ENCODE measurements around the gene TEP1.
"Not testable (repeated sequence)": the region's sequence is repeated elsewhere in the genome, so short reads cannot be mapped to it uniquely, and the experiment has no call there.

The TEP1 gene

GRCh38 chr14:20365928-20366327 is 47.4 kb downstream of the TEP1 start:
- peaks cover 35% of the 10 kb centered on the region for H3K36me3 ChIP-seq (ENCODE audit: control insufficient read depth, low read length)
- TF ChIP-seq CTCF (IDR thresholded peaks at IDR 0.05; ENCODE audit: low read depth, low read length, poor library complexity, severe bottlenecking) (no peak), EZH2phosphoT487 (IDR thresholded peaks at IDR 0.05; ENCODE audit: borderline replicate concordance, low read length) (no peak)
- no peaks in the 10 kb centered on the region for H4K20me1 ChIP-seq (ENCODE audit: control insufficient read depth, insufficient read depth, low read depth, low read length)
- H3K4me1 ChIP-seq (ENCODE audit: control insufficient read depth, low read length) = no peaks in the 10 kb centered on the region
- H3F3A ChIP-seq (ENCODE audit: control insufficient read depth, insufficient read depth) = peaks cover 2% of the 10 kb centered on the region; the same call in 1 of the 2 replicates
- H3K4me3 ChIP-seq (ENCODE audit: low read length) = no peak overlapping the region
- H3K4me2 ChIP-seq (ENCODE audit: low read length) = no peak overlapping the region
- no peaks in the 10 kb centered on the region for H3K9me2 ChIP-seq (replicated peaks; ENCODE audit: control insufficient read depth, low read length)
- no peak overlapping the region for H3K27ac ChIP-seq (ENCODE audit: low read depth, low read length)
- H3K79me2 ChIP-seq (ENCODE audit: control insufficient read depth, low read length) = no peaks in the 10 kb centered on the region
- no peaks in the 10 kb centered on the region for H3K27me3 ChIP-seq (ENCODE audit: control insufficient read depth, low read length)
- H3K9me3 ChIP-seq (ENCODE audit: control insufficient read depth, insufficient read depth, low read length) = no peaks in the 10 kb centered on the region

- H3K9me2 ChIP-seq (replicated peaks; ENCODE audit: control insufficient read depth, low read length); H3K79me2 ChIP-seq (ENCODE audit: control insufficient read depth, low read length); H3K4me1 ChIP-seq (ENCODE audit: control insufficient read depth, low read length); H4K20me1 ChIP-seq (ENCODE audit: control insufficient read depth, insufficient read depth, low read depth, low read length); H3K27me3 ChIP-seq (ENCODE audit: control insufficient read depth, low read length); H3K9me3 ChIP-seq (ENCODE audit: control insufficient read depth, insufficient read depth, low read length); H3K27ac ChIP-seq (ENCODE audit: low read depth, low read length); H3F3A ChIP-seq (ENCODE audit: control insufficient read depth, insufficient read depth); H3K4me3 ChIP-seq (ENCODE audit: low read length); H3K4me2 ChIP-seq (ENCODE audit: low read length): not testable (repeated sequence)
- H3K36me3 ChIP-seq (ENCODE audit: control insufficient read depth, low read length) = peaks cover 66% of the 10 kb centered on the region
These were observed 54.8 kb downstream of the TEP1 start for GRCh38 chr14:20358474-20358873.

GRCh38 chr14:20356422-20356821 is 56.9 kb downstream of the TEP1 start:
- H3K9me3 ChIP-seq (ENCODE audit: control insufficient read depth, insufficient read depth, low read length) = no peaks in the 10 kb centered on the region
- H3K4me2 ChIP-seq (ENCODE audit: low read length) = no peak overlapping the region
- H4K20me1 ChIP-seq (ENCODE audit: control insufficient read depth, insufficient read depth, low read depth, low read length) = no peaks in the 10 kb centered on the region
- H3K9me2 ChIP-seq (replicated peaks; ENCODE audit: control insufficient read depth, low read length) = no peaks in the 10 kb centered on the region
- H3F3A ChIP-seq (ENCODE audit: control insufficient read depth, insufficient read depth) = peaks cover 8% of the 10 kb centered on the region; the same call in 1 of the 2 replicates
- no peak overlapping the region for H3K27ac ChIP-seq (ENCODE audit: low read depth, low read length)
- no peaks in the 10 kb centered on the region for H3K27me3 ChIP-seq (ENCODE audit: control insufficient read depth, low read length)
- no peaks in the 10 kb centered on the region for H3K79me2 ChIP-seq (ENCODE audit: control insufficient read depth, low read length)
- no peak overlapping the region for H3K4me3 ChIP-seq (ENCODE audit: low read length)
- peaks cover 83% of the 10 kb centered on the region for H3K36me3 ChIP-seq (ENCODE audit: control insufficient read depth, low read length)
- TF ChIP-seq CTCF (IDR thresholded peaks at IDR 0.05; ENCODE audit: low read depth, low read length, poor library complexity, severe bottlenecking) = no peak
- TF ChIP-seq EZH2phosphoT487 (IDR thresholded peaks at IDR 0.05; ENCODE audit: borderline replicate concordance, low read length) = no peak
- H3K4me1 ChIP-seq (ENCODE audit: control insufficient read depth, low read length) = no peaks in the 10 kb centered on the region

- Histone ChIP-seq H3K9me2 (replicated peaks; ENCODE audit: control insufficient read depth, low read length) (no peaks in the 10 kb centered on the region), H3K79me2 (ENCODE audit: control insufficient read depth, low read length) (peaks cover 1% of the 10 kb centered on the region; the same call in 1 of the 2 replicates), H3K27ac (ENCODE audit: low read depth, low read length) (no peak overlapping the region), H3K36me3 (ENCODE audit: control insufficient read depth, low read length) (peaks cover 89% of the 10 kb centered on the region), H3K4me3 (ENCODE audit: low read length) (no peak overlapping the region), H3K4me2 (ENCODE audit: low read length) (no peak overlapping the region), H3K9me3 (ENCODE audit: control insufficient read depth, insufficient read depth, low read length) (no peaks in the 10 kb centered on the region), H3K4me1 (ENCODE audit: control insufficient read depth, low read length) (no peaks in the 10 kb centered on the region), H4K20me1 (ENCODE audit: control insufficient read depth, insufficient read depth, low read depth, low read length) (no peaks in the 10 kb centered on the region), H3K27me3 (ENCODE audit: control insufficient read depth, low read length) (no peaks in the 10 kb centered on the region), H3F3A (ENCODE audit: control insufficient read depth, insufficient read depth) (no peaks in the 10 kb centered on the region)
- TF ChIP-seq EZH2phosphoT487 (IDR thresholded peaks at IDR 0.05; ENCODE audit: borderline replicate concordance, low read length) = no peak
These were observed 62.4 kb downstream of the TEP1 start for GRCh38 chr14:20350860-20351259.

Data from DOHH2 (cell line).